Measurements from ENCODE around the gene RNF144B. TPM values are rescaled to one million over a fixed set of nuclear protein-coding genes. Genes with fewer than 3 reads are reported as not detected.

The RNF144B gene
- total and polyA plus RNA-seq, 9 of the 15 experiments (the other 6 are each of a cell fraction or from before 2014, with no cell fraction given): 0.01 TPM; not detected in 8

DNA sequence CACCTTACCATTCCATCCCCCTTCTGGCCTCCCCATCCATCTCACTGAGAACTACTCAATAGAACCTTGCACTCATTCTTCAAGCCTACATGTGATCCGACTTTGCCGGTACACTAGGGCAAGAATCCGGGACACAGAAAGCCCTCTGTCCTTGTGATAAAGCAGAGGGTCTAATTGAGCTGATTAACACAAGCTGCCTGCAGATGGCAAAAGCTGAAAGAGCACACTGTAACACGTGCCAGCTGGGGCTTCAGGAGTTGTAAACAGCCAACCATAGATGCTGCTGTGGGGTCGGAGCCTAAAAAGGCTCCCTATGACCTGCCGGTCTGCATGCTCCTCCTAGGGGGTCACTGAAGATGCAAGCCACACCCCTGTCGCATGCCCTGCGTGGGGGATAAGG, 124.1 kb downstream of the RNF144B start:
- Histone ChIP-seq H3K9me1 (ENCODE audit: control insufficient read depth, insufficient read depth, low read length) (no peaks in the 10 kb centered on the region), H2AFZ (ENCODE audit: low read depth, low read length) (no peak overlapping the region), H4K20me1 (replicated peaks; ENCODE audit: control insufficient read depth, insufficient read depth, low read length) (no peaks in the 10 kb centered on the region), H3K9ac (ENCODE audit: insufficient read depth in 1 of 2, low read depth in 2 of 2, low read length in 2 of 2) (no peak overlapping the region), H3K9me3 (replicated peaks; ENCODE audit: control insufficient read depth, insufficient read depth, low read depth, low read length) (no peaks in the 10 kb centered on the region), H3K4me1 (replicated peaks in 1 of 2; ENCODE audit: control insufficient read depth in 2 of 2, insufficient read depth in 2 of 2, low read length in 2 of 2) (0 out of 5 replicates have a peak, but pooled peaks cover 0 to 3% of the 10 kb centered on the region in 2 experiments), H3K27me3 (ENCODE audit: control insufficient read depth in 2 of 2, insufficient read depth in 2 of 2, low read length in 2 of 2) (peaks cover 0 to 6% of the 10 kb centered on the region in 2 experiments; a peak in 1 of 5 replicates), H3K79me2 (ENCODE audit: control insufficient read depth, insufficient read depth, low read length) (no peaks in the 10 kb centered on the region), H3K36me3 (ENCODE audit: control insufficient read depth, insufficient read depth, low read length) (no peaks in the 10 kb centered on the region), H3K4me2 (ENCODE audit: insufficient read depth, low read length) (no peak overlapping the region), H3K27ac (ENCODE audit: extremely low read depth, low read depth, low read length) (no peak overlapping the region), H3K4me3 (no peak overlapping the region)
- CTCF ChIA-PET (ENCODE audit: low intra/inter-chr PET ratio): no interaction called here
- no peak for DNase-seq (ENCODE audit: extremely low read depth in 1 of 4, low spot score in 3 of 4)
- in situ Hi-C loops (cut with MboI) (no loop called here), intact Hi-C loops (cut with micrococcal nuclease) (no loop called here)
- no peak for FAIRE-seq
- no TSS peak for BruUV-seq (replicated peaks)
- POLR2A ChIA-PET: interaction anchor here (0.6 kb wide), 1 partner anchor 793 kb away, joined by 3 read pairs; no protein-coding TSS in a partner anchor
- WGBS (ENCODE audit: insufficient coverage, low coverage, missing lambda C conversion rate): 6% methylated on average over 8 of the region's 8 CpGs
- ATAC-seq: no peak
- no peak for TF ChIP-seq MEF2A (IDR thresholded peaks at IDR 0.05; ENCODE audit: control insufficient read depth, low read depth, low read length)
- TF ChIP-seq ZNF282 (CRISPR knock-in tag; IDR thresholded peaks at IDR 0.05): no peak
- no peak for TF ChIP-seq PRMT5 (CRISPR knock-in tag; IDR thresholded peaks at IDR 0.05)
- no peak for TF ChIP-seq CTBP1 (IDR thresholded peaks at IDR 0.05; ENCODE audit: borderline replicate concordance)
- no peak for TF ChIP-seq PHTF2 (CRISPR knock-in tag; IDR thresholded peaks at IDR 0.05)
- TF ChIP-seq ZFP1 (CRISPR knock-in tag; IDR thresholded peaks at IDR 0.05): no peak
- TF ChIP-seq, protein P1, sequence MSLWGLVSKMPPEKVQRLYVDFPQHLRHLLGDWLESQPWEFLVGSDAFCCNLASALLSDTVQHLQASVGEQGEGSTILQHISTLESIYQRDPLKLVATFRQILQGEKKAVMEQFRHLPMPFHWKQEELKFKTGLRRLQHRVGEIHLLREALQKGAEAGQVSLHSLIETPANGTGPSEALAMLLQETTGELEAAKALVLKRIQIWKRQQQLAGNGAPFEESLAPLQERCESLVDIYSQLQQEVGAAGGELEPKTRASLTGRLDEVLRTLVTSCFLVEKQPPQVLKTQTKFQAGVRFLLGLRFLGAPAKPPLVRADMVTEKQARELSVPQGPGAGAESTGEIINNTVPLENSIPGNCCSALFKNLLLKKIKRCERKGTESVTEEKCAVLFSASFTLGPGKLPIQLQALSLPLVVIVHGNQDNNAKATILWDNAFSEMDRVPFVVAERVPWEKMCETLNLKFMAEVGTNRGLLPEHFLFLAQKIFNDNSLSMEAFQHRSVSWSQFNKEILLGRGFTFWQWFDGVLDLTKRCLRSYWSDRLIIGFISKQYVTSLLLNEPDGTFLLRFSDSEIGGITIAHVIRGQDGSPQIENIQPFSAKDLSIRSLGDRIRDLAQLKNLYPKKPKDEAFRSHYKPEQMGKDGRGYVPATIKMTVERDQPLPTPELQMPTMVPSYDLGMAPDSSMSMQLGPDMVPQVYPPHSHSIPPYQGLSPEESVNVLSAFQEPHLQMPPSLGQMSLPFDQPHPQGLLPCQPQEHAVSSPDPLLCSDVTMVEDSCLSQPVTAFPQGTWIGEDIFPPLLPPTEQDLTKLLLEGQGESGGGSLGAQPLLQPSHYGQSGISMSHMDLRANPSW (CRISPR knock-in tag; IDR thresholded peaks at IDR 0.05): no peak
- TF ChIP-seq, protein P2, sequence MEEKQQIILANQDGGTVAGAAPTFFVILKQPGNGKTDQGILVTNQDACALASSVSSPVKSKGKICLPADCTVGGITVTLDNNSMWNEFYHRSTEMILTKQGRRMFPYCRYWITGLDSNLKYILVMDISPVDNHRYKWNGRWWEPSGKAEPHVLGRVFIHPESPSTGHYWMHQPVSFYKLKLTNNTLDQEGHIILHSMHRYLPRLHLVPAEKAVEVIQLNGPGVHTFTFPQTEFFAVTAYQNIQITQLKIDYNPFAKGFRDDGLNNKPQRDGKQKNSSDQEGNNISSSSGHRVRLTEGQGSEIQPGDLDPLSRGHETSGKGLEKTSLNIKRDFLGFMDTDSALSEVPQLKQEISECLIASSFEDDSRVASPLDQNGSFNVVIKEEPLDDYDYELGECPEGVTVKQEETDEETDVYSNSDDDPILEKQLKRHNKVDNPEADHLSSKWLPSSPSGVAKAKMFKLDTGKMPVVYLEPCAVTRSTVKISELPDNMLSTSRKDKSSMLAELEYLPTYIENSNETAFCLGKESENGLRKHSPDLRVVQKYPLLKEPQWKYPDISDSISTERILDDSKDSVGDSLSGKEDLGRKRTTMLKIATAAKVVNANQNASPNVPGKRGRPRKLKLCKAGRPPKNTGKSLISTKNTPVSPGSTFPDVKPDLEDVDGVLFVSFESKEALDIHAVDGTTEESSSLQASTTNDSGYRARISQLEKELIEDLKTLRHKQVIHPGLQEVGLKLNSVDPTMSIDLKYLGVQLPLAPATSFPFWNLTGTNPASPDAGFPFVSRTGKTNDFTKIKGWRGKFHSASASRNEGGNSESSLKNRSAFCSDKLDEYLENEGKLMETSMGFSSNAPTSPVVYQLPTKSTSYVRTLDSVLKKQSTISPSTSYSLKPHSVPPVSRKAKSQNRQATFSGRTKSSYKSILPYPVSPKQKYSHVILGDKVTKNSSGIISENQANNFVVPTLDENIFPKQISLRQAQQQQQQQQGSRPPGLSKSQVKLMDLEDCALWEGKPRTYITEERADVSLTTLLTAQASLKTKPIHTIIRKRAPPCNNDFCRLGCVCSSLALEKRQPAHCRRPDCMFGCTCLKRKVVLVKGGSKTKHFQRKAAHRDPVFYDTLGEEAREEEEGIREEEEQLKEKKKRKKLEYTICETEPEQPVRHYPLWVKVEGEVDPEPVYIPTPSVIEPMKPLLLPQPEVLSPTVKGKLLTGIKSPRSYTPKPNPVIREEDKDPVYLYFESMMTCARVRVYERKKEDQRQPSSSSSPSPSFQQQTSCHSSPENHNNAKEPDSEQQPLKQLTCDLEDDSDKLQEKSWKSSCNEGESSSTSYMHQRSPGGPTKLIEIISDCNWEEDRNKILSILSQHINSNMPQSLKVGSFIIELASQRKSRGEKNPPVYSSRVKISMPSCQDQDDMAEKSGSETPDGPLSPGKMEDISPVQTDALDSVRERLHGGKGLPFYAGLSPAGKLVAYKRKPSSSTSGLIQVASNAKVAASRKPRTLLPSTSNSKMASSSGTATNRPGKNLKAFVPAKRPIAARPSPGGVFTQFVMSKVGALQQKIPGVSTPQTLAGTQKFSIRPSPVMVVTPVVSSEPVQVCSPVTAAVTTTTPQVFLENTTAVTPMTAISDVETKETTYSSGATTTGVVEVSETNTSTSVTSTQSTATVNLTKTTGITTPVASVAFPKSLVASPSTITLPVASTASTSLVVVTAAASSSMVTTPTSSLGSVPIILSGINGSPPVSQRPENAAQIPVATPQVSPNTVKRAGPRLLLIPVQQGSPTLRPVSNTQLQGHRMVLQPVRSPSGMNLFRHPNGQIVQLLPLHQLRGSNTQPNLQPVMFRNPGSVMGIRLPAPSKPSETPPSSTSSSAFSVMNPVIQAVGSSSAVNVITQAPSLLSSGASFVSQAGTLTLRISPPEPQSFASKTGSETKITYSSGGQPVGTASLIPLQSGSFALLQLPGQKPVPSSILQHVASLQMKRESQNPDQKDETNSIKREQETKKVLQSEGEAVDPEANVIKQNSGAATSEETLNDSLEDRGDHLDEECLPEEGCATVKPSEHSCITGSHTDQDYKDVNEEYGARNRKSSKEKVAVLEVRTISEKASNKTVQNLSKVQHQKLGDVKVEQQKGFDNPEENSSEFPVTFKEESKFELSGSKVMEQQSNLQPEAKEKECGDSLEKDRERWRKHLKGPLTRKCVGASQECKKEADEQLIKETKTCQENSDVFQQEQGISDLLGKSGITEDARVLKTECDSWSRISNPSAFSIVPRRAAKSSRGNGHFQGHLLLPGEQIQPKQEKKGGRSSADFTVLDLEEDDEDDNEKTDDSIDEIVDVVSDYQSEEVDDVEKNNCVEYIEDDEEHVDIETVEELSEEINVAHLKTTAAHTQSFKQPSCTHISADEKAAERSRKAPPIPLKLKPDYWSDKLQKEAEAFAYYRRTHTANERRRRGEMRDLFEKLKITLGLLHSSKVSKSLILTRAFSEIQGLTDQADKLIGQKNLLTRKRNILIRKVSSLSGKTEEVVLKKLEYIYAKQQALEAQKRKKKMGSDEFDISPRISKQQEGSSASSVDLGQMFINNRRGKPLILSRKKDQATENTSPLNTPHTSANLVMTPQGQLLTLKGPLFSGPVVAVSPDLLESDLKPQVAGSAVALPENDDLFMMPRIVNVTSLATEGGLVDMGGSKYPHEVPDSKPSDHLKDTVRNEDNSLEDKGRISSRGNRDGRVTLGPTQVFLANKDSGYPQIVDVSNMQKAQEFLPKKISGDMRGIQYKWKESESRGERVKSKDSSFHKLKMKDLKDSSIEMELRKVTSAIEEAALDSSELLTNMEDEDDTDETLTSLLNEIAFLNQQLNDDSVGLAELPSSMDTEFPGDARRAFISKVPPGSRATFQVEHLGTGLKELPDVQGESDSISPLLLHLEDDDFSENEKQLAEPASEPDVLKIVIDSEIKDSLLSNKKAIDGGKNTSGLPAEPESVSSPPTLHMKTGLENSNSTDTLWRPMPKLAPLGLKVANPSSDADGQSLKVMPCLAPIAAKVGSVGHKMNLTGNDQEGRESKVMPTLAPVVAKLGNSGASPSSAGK (IDR thresholded peaks at IDR 0.05): no peak
- no peak for TF ChIP-seq HNRNPL (IDR thresholded peaks at IDR 0.05; ENCODE audit: low read depth, low read length)
- no peak for TF ChIP-seq IRF2 (CRISPR knock-in tag; IDR thresholded peaks at IDR 0.05)

Data from K562 (cell line).